GM23338 (cell line): ENCODE measurements around the gene ZNF225. TPM values are rescaled to one million over a fixed set of nuclear protein-coding genes. Genes with fewer than 3 reads are reported as not detected.

Experiments used
- ATAC-seq: fragments of 200-7000 bp; cut with Tn5 transposase; 3 replicates; pipeline ENCODE4 v1.9.1; 2020
- DNase-seq: peaks from one replicate; pipeline ENCODE4 v3.0.0-alpha.2; 2015; ENCODE audit warnings: low spot score
- H2AFZ ChIP-seq: fragments of 200-600 bp; sonication (generic); 2 replicates; pipeline ENCODE4 v1.8.0; 2016; ENCODE audit warnings: antibody characterized with exemption, mild to moderate bottlenecking, moderate library complexity
- H3F3A ChIP-seq: fragments of 200-600 bp; sonication (generic); replicated peaks from 2 replicates; pipeline ENCODE4 v1.8.0; 2017; ENCODE audit warnings: antibody characterized with exemption, mixed run types, low read depth
- H3K27ac ChIP-seq: fragments of 200-600 bp; sonication (generic); 2 replicates; pipeline ENCODE4 v1.6.1; 2016; ENCODE audit warnings: low read depth
- H3K27me3 ChIP-seq: fragments of 200-600 bp; sonication (generic); 2 replicates; pipeline ENCODE4 v1.8.0; 2016; ENCODE audit warnings: mild to moderate bottlenecking, mixed run types, moderate library complexity; ENCODE audit not compliant: insufficient read depth
- H3K36me3 ChIP-seq: fragments of 200-600 bp; sonication (generic); 2 replicates; pipeline ENCODE4 v1.8.0; 2016; ENCODE audit warnings: mild to moderate bottlenecking; ENCODE audit not compliant: insufficient read depth
- H3K4me1 ChIP-seq: fragments of 200-600 bp; sonication (generic); 2 replicates; pipeline ENCODE4 v1.8.0; 2016; ENCODE audit warnings: mild to moderate bottlenecking, moderate library complexity; ENCODE audit not compliant: insufficient read depth
- H3K4me2 ChIP-seq: fragments of 200-600 bp; sonication (generic); 2 replicates; pipeline ENCODE4 v1.7.1; 2017; ENCODE audit warnings: mixed run types
- H3K4me3 ChIP-seq: fragments of 200-600 bp; sonication (generic); 2 replicates; pipeline ENCODE4 v1.6.1; 2016; ENCODE audit warnings: mixed run types
- H3K79me2 ChIP-seq: fragments of 200-600 bp; sonication (generic); replicated peaks from 2 replicates; pipeline ENCODE4 v1.8.0; 2017; ENCODE audit warnings: mild to moderate bottlenecking; ENCODE audit not compliant: insufficient read depth
- H3K9me2 ChIP-seq: fragments of 200-600 bp; sonication (generic); 2 replicates; pipeline ENCODE4 v1.8.0; 2017; ENCODE audit not compliant: insufficient read depth
- H4K20me1 ChIP-seq: fragments of 200-600 bp; sonication (generic); replicated peaks from 2 replicates; pipeline ENCODE4 v1.8.0; 2017; ENCODE audit warnings: mild to moderate bottlenecking; ENCODE audit not compliant: insufficient read depth
- H3K27ac Mint-ChIP-seq: 2 replicates; pipeline ENCODE4 v1.8.0; 2020; ENCODE audit warnings: inconsistent platforms, mild to moderate bottlenecking, moderate library complexity, mixed read lengths
- H3K27me3 Mint-ChIP-seq: 3 replicates; pipeline ENCODE4 v1.8.0; 2022; ENCODE audit warnings: low read depth, mild to moderate bottlenecking, moderate library complexity, mixed read lengths, inconsistent platforms; ENCODE audit not compliant: insufficient read depth, poor library complexity
- H3K36me3 Mint-ChIP-seq: 3 replicates; pipeline ENCODE4 v1.8.0; 2021; ENCODE audit warnings: low read depth, mild to moderate bottlenecking, inconsistent platforms, moderate library complexity, mixed read lengths
- H3K4me1 Mint-ChIP-seq: 3 replicates; pipeline ENCODE4 v1.8.0; 2020; ENCODE audit warnings: mild to moderate bottlenecking, inconsistent platforms, mixed read lengths
- H3K4me3 Mint-ChIP-seq: 3 replicates; pipeline ENCODE4 v1.8.0; 2021; ENCODE audit warnings: moderate library complexity, mild to moderate bottlenecking, inconsistent platforms, mixed read lengths
- H3K9me3 Mint-ChIP-seq: 3 replicates; pipeline ENCODE4 v1.8.0; 2020; ENCODE audit warnings: moderate library complexity, mild to moderate bottlenecking, inconsistent platforms, mixed read lengths
- CREB1 ChIP-seq: fragments of 250-450 bp; sonication (Bioruptor Pico); IDR thresholded peaks from 2 replicates; pipeline ENCODE4 v1.5.0; 2020; ENCODE audit warnings: low read depth, mild to moderate bottlenecking, moderate library complexity
- EZH2 ChIP-seq: fragments of 200-600 bp; sonication (generic); IDR thresholded peaks from one replicate; pipeline ENCODE4 v1.8.0; 2017; ENCODE audit warnings: antibody characterized with exemption, mild to moderate bottlenecking, low read depth; ENCODE audit not compliant: unreplicated experiment
- POLR2AphosphoS5 ChIP-seq: IDR thresholded peaks from 2 replicates; pipeline ENCODE4 v1.6.1; 2016; ENCODE audit warnings: antibody characterized with exemption, low read depth
- STAT1 ChIP-seq: IDR thresholded peaks from one replicate; pipeline ENCODE4 v1.6.1; 2016; ENCODE audit warnings: antibody characterized with exemption; ENCODE audit not compliant: unreplicated experiment
- ZNF114 ChIP-seq: fragments of 250-450 bp; sonication (Bioruptor Pico); IDR thresholded peaks from 2 replicates; pipeline ENCODE4 v1.5.0; 2020; ENCODE audit warnings: mild to moderate bottlenecking, moderate library complexity
- ZNF462 ChIP-seq: fragments of 250-450 bp; sonication (Bioruptor Pico); IDR thresholded peaks from 2 replicates; pipeline ENCODE4 v1.5.0; 2020; ENCODE audit warnings: mild to moderate bottlenecking, moderate library complexity
- polyA plus RNA-seq: library from polyadenylated mRNA; unstranded; fragments of >200 nt; fragmentation: Nextera tagmentation; extraction: Ambion mirVana; gene quantifications from 2 replicates; pipeline ENCODE4 v1.2.1, GENCODE V29; 2016
- small RNA-seq: library from RNA; depleted of rRNA; stranded (forward); fragments of <200 nt; gene quantifications from one replicate; pipeline ENCODE3, GENCODE V24; 2014; ENCODE audit warnings: low replicate concordance
- total RNA-seq: library from RNA; depleted of rRNA; stranded (reverse); fragments of >200 nt; shearing (Covaris generic); gene quantifications from 2 replicates; pipeline ENCODE4 v1.2.3, GENCODE V29; 2014; rRNA removed
- TF ChIP-seq, protein P1 (sequence below): IDR thresholded peaks from one replicate; pipeline ENCODE4 v1.6.1; 2018; ENCODE audit warnings: antibody characterized with exemption; ENCODE audit not compliant: unreplicated experiment

Gene ZNF225
- total and polyA plus RNA-seq, 2 experiments from 2014 or later, result 1.8 to 4.8 TPM

GRCh38 chr19:44182145-44182544, 68.9 kb downstream of the ZNF225 start:
- Histone ChIP-seq H3K36me3 (peaks cover 8% of the 10 kb centered on the region), H4K20me1 (no peaks in the 10 kb centered on the region), H3K4me3 (no peak overlapping the region), H2AFZ (no peak overlapping the region), H3F3A (no peaks in the 10 kb centered on the region), H3K4me2 (no peak overlapping the region), H3K79me2 (no peaks in the 10 kb centered on the region), H3K27ac (no peak overlapping the region), H3K9me2 (no peaks in the 10 kb centered on the region), H3K27me3 (no peaks in the 10 kb centered on the region), H3K4me1 (no peaks in the 10 kb centered on the region)
- H3K27me3 Mint-ChIP-seq, result no peaks in the 10 kb centered on the region
- H3K9me3 Mint-ChIP-seq, result peaks cover 46% of the 10 kb centered on the region
- no peak for TF ChIP-seq CREB1 (CRISPR knock-in tag)
- TF ChIP-seq ZNF462 (CRISPR knock-in tag), result no peak
- no peak for TF ChIP-seq POLR2AphosphoS5
- no peak for TF ChIP-seq ZNF114 (CRISPR knock-in tag)
- TF ChIP-seq, protein P1, sequence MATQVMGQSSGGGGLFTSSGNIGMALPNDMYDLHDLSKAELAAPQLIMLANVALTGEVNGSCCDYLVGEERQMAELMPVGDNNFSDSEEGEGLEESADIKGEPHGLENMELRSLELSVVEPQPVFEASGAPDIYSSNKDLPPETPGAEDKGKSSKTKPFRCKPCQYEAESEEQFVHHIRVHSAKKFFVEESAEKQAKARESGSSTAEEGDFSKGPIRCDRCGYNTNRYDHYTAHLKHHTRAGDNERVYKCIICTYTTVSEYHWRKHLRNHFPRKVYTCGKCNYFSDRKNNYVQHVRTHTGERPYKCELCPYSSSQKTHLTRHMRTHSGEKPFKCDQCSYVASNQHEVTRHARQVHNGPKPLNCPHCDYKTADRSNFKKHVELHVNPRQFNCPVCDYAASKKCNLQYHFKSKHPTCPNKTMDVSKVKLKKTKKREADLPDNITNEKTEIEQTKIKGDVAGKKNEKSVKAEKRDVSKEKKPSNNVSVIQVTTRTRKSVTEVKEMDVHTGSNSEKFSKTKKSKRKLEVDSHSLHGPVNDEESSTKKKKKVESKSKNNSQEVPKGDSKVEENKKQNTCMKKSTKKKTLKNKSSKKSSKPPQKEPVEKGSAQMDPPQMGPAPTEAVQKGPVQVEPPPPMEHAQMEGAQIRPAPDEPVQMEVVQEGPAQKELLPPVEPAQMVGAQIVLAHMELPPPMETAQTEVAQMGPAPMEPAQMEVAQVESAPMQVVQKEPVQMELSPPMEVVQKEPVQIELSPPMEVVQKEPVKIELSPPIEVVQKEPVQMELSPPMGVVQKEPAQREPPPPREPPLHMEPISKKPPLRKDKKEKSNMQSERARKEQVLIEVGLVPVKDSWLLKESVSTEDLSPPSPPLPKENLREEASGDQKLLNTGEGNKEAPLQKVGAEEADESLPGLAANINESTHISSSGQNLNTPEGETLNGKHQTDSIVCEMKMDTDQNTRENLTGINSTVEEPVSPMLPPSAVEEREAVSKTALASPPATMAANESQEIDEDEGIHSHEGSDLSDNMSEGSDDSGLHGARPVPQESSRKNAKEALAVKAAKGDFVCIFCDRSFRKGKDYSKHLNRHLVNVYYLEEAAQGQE, result no peak
- TF ChIP-seq STAT1, result no peak
- TF ChIP-seq EZH2, result no peak
- DNase-seq (no peak), ATAC-seq (no peak)
- no peaks in the 10 kb centered on the region for H3K4me1 Mint-ChIP-seq
- peaks cover 17% of the 10 kb centered on the region for H3K36me3 Mint-ChIP-seq
- H3K4me3 Mint-ChIP-seq, result no peak overlapping the region
- H3K27ac Mint-ChIP-seq, result no peak overlapping the region

Small RNA genes lying within 50 kb of the gene (small RNA-seq; reads per million reads assigned to genes)
- not detected for gene RNU6-902P

Other genes with a start within 250 kb of the ZNF225 start
- gene ZNF404, start 229.4 kb upstream of the ZNF225 start, total RNA-seq, result 3.7 and 3.9 TPM in 2 replicates
- gene ZNF404, start 229.4 kb upstream of the ZNF225 start, polyA plus RNA-seq, result 3.9 and 5.0 TPM in 2 replicates
- 9.6 and 13.2 TPM in 2 replicates for gene ZNF45, start 178.1 kb upstream of the ZNF225 start, total RNA-seq
- 3.3 and 4.1 TPM in 2 replicates for gene ZNF45, start 178.1 kb upstream of the ZNF225 start, polyA plus RNA-seq
- gene ZNF221, start 162.2 kb upstream of the ZNF225 start, total RNA-seq, result 9.2 and 14.0 TPM in 2 replicates
- gene ZNF221, start 162.2 kb upstream of the ZNF225 start, polyA plus RNA-seq, result 1.5 and 1.6 TPM in 2 replicates
- gene ZNF155, start 129.2 kb upstream of the ZNF225 start, total RNA-seq, result 6.0 and 7.8 TPM in 2 replicates
- gene ZNF155, start 129.2 kb upstream of the ZNF225 start, polyA plus RNA-seq, result 2.9 and 3.8 TPM in 2 replicates
- 2.2 and 2.6 TPM in 2 replicates for gene ZNF230, start 110.4 kb upstream of the ZNF225 start, total RNA-seq
- 1.8 and 1.9 TPM in 2 replicates for gene ZNF230, start 110.4 kb upstream of the ZNF225 start, polyA plus RNA-seq
- gene ZNF222, start 88.0 kb upstream of the ZNF225 start, total RNA-seq, result 2.3 and 3.4 TPM in 2 replicates
- gene ZNF222, start 88.0 kb upstream of the ZNF225 start, polyA plus RNA-seq, result 2.6 and 2.8 TPM in 2 replicates
- gene ZNF223, start 61.4 kb upstream of the ZNF225 start, total RNA-seq, result 5.8 and 8.2 TPM in 2 replicates
- 3.3 TPM in 2 replicates for gene ZNF223, start 61.4 kb upstream of the ZNF225 start, polyA plus RNA-seq
- gene ZNF284, start 41.2 kb upstream of the ZNF225 start, total RNA-seq, result 3.1 and 4.0 TPM in 2 replicates
- gene ZNF284, start 41.2 kb upstream of the ZNF225 start, polyA plus RNA-seq, result 1.4 and 1.5 TPM in 2 replicates
- 15.8 and 16.5 TPM in 2 replicates for gene ZNF224, start 19.0 kb upstream of the ZNF225 start, total RNA-seq
- gene ZNF224, start 19.0 kb upstream of the ZNF225 start, polyA plus RNA-seq, result 5.9 and 9.4 TPM in 2 replicates
- 8.3 TPM in 2 replicates for gene ZNF234, start 28.2 kb downstream of the ZNF225 start, total RNA-seq
- gene ZNF234, start 28.2 kb downstream of the ZNF225 start, polyA plus RNA-seq, result 3.7 and 4.7 TPM in 2 replicates
- 11.7 and 18.5 TPM in 2 replicates for gene ZNF226, start 51.7 kb downstream of the ZNF225 start, total RNA-seq
- 7.6 and 10.5 TPM in 2 replicates for gene ZNF226, start 51.7 kb downstream of the ZNF225 start, polyA plus RNA-seq
- 14.5 and 18.2 TPM in 2 replicates for gene ZNF227, start 99.1 kb downstream of the ZNF225 start, total RNA-seq
- gene ZNF227, start 99.1 kb downstream of the ZNF225 start, polyA plus RNA-seq, result 6.6 and 8.7 TPM in 2 replicates
- 1.8 and 4.2 TPM in 2 replicates for gene ZNF233, start 146.5 kb downstream of the ZNF225 start, total RNA-seq
- gene ZNF233, start 146.5 kb downstream of the ZNF225 start, polyA plus RNA-seq, result 2.5 and 2.7 TPM in 2 replicates
- 3.8 and 5.0 TPM in 2 replicates for gene ZNF235, start 191.6 kb downstream of the ZNF225 start, total RNA-seq
- gene ZNF235, start 191.6 kb downstream of the ZNF225 start, polyA plus RNA-seq, result 3.4 and 5.1 TPM in 2 replicates
- gene ZNF112, start 243.3 kb downstream of the ZNF225 start, total RNA-seq, result 4.2 and 4.6 TPM in 2 replicates
- 1.4 and 3.0 TPM in 2 replicates for gene ZNF112, start 243.3 kb downstream of the ZNF225 start, polyA plus RNA-seq